Right ventricle myocardium superior (tissue), 1 donor: ENCODE results near the gene DOHH. TPM values are rescaled to one million over a fixed set of nuclear protein-coding genes. Genes with fewer than 3 reads are reported as not detected.
"Not testable (repeated sequence)": the region's sequence is repeated elsewhere in the genome, so short reads cannot be mapped to it uniquely, and the experiment has no call there.

Source experiments
- ATAC-seq: fragments of 200-7000 bp; cut with Tn5 transposase; one replicate; pipeline ENCODE4 v1.9.1; 2020; ENCODE audit warnings: mild to moderate bottlenecking; ENCODE audit not compliant: poor library complexity
- DNase-seq: peaks from one replicate; pipeline ENCODE4 v3.0.0-alpha.2; 2020
- intact Hi-C: fragments of 100-400 bp; cut with DNase I; formaldehyde crosslinking; loops from one replicate; pipeline ENCODE4 v1.11.2; 2022
- total RNA-seq: library from RNA; stranded (reverse); fragmentation: NEBNext Ultra II Directional; extraction: Animal tissue kit (Norgen Biotek cat#: 25700); gene quantifications from one replicate; pipeline ENCODE4 v1.2.1, GENCODE V29; 2021
- donor health status: DM: no; HTN: yes; CAD: no; lungs with severe emphysema.

Gene DOHH
- total RNA-seq, 1 donor from 2014 or later, result 10.5 TPM

DNA sequence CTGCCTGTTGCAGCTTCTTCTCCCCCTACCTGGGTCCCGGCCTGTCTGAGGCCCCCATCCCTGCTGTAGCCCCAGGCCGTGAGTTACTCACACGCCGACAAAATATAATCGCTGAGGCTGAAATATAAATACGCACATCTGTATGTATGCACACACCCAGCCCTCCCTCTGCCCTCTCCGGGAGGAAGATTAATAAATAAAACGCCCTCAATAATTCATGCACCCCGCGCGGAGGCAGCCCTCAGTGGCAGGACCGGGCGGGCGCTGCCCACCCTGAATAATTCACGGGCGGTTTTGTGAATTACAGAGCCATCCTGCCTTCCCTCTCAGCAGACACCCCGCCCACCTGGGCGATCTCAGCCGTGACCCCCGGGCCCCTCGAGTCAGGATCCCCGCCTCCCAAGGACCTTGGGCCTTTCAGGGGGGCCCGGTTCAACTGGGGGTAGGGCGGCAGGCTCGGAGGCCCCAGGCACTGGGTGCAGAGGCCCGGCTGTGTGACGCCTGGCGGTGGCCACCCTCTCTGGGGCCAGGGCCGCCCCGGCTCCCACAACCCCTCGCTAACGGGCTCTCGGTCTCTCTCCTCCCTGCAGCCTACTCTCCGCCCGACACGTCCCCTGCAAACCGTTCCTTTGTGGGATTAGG is 44.4 kb downstream of the DOHH start:
- no peak for DNase-seq
- intact Hi-C loops, result no loop called here

GRCh38 chr19:3455393-3455955 is 45.0 kb downstream of the DOHH start:
- ATAC-seq, result no peak

More for the DNA sequence above, 44.4 kb downstream of the DOHH start:
- ATAC-seq, result no peak

DNA sequence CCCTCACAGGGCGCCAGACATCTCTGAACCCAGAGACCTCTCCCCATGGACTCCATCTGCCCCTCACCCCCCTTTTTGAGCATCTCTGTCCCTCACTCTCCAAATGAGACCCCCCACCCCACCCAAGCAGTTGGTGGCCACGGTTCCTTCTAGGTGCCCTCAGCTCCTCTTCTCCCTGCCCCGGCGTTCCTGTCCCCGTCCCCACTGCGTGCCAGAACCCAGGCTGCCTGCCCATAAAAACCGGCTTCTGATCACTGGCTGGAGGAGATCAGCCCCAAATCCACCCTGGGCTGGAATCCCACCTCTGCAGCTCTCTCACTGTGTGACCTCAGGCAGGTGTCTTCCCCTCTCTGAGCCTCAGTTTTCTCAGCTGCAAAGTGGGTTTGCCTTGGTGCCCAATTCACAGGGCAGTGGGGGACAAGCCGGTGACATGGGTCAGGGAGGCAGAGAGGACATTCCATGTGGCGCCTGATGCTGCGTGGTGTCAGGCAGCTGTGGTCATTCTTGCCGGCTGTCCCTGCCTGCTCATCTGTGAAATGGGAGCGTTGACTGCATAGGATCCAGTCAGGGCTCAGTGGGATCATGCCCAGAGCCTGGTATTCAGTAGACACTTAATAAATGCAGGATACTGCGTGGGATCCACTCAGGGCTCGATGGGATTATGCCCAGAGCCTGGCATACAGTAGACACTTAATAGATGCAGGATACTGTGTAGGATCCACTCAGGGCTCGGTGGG is 45.6 kb downstream of the DOHH start:
- intact Hi-C loops, result no loop called here
- ATAC-seq (no peak), DNase-seq (no peak)

More at GRCh38 chr19:3455393-3455955, 45.0 kb downstream of the DOHH start:
- no peak for DNase-seq
- intact Hi-C loops, result no loop called here

- DNase-seq (no peak), ATAC-seq (no peak)
- intact Hi-C loops, result no loop called here
These were observed 46.6 kb downstream of the DOHH start for GRCh38 chr19:3453840-3454239.

DNA sequence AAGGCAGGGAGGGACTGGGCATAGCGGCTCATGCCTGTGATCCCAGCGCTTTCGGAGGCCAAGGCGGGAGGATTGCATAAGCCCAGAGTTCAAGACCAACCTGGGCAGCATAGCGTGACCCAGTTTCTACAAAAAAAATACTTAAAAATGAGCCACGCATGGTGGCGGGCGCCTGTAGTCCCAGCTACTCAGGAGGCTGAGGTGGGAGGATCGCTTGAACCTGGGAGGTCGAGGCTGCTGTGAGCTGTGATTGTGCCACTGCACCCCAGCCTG is 47.6 kb downstream of the DOHH start:
- ATAC-seq, intact Hi-C loops, DNase-seq: not testable (repeated sequence)

- no peak for DNase-seq
- intact Hi-C loops, result no loop called here
- no peak for ATAC-seq
These were observed 48.1 kb downstream of the DOHH start for GRCh38 chr19:3452171-3452941.

DNA sequence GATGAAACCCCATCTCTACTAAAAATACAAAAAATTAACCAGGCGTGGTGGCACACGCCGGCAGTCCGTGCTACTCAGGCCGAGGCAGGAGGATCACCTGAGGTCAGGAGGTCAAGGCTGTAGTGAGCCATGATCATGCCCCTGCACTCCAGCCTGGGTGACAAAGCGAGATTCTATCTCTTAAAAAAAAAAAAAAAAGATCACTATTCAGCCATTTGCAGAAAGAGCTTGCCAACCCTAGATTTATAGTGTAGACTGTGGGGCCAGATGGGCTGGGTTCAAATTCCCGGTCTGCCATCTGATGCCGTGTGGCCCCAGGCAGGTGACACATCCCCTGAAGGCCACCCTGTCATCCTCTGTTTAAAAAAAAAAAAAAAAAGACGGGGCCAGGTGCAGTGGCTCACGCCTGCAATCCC is 49.0 kb downstream of the DOHH start:
- DNase-seq (no peak), ATAC-seq (no peak)
- intact Hi-C loops, result no loop called here

DNA sequence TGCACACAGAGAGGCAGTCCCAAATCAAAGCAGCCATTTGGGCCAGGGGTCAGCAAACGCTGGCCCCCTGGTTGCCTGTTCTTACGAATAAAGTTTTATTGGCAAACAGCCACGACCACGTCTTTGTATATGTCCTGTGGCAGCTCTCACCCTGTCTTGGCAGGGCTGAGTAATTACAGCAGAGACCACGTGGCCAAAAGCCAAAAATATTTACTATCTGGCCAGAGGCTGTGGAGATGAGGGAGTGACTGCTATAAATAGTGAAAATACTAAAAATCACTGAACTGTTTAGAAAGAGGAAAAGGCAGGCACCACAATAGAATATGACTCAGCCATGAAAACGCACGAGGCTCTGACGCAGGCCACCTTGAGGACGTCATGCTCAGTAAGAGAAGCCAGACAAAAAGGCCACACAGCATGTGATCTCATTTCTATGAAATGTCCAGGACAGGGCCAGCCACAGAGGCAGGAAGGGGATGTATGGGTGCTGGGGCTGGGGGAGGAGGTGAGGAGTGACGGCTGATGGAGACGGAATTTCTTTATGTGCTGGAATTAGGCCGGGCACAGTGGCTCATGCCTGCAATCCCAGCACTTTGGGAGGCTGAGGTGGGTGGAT is 49.6 kb downstream of the DOHH start:
- DNase-seq (peak; percentile 75), ATAC-seq (peak; percentile 69)
- intact Hi-C loops, result no loop called here

DNA sequence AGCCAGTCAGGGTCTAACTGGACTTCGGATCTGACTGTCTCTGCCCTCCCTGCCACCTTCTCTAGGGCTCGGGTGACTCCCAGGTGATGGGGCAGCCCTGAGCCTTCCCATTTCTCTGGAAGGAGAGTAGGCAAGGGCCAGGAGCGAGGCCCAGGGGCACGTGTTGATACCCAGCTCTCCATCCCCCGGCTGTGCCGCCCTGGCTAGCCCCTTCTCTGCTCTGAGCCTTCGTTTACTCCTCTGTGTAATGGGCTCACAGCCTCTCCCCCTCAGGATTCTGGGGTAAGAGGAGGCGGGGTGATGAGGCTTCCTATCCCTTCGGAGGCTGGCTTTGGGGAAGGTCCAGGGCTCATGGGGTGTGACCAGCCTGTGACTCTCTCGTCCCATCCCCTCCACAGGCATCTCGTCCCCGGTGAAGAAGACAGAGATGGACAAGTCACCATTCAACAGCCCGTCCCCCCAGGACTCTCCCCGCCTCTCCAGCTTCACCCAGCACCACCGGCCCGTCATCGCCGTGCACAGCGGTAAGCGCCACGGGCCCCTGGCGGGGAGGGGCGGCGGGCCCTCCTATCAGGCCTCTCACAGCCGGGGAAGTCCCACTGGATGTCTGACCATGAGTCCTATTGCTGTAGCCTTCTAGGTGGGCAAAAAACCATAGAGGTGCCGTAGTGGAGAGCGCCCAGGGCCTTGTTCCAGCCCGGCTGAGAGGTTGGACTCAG is 51.7 kb downstream of the DOHH start:
- DNase-seq, result no peak
- intact Hi-C loops, result no loop called here
- no peak for ATAC-seq

DNA sequence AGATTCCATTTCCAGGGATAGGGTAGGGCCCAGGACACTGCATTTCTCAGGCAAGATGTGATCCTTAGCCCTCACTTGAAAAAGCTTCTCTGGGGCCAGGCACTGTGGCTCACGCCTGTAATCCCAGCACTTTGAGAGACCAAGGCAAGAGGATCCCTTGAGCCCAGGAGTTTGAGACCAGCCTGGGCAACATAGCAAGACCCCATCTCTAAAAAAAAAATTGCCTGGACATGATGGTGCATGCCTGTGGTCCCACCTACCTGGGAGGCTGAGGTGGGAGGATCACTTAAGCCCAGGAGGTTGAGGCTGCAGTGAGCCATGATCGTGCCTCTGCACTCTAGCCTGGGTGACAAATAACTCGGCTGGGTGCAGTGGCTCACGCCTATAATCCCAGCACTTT is 53.8 kb downstream of the DOHH start:
- intact Hi-C loops, ATAC-seq, DNase-seq: not testable (repeated sequence)

GRCh38 chr19:3444695-3445234 is 55.7 kb downstream of the DOHH start:
- ATAC-seq (no peak), DNase-seq (no peak)
- intact Hi-C loops, result no loop called here

GRCh38 chr19:3443840-3444694 is 56.4 kb downstream of the DOHH start:
- DNase-seq, result peak; percentile 82
- ATAC-seq, result peak; percentile 74
- intact Hi-C loops, result no loop called here

- ATAC-seq (no peak), DNase-seq (no peak)
- intact Hi-C loops, result no loop called here
These were observed 57.9 kb downstream of the DOHH start for GRCh38 chr19:3442487-3443071.

- ATAC-seq (no peak), DNase-seq (no peak)
- intact Hi-C loops, result no loop called here
These were observed 58.5 kb downstream of the DOHH start for GRCh38 chr19:3441986-3442329.

DNA sequence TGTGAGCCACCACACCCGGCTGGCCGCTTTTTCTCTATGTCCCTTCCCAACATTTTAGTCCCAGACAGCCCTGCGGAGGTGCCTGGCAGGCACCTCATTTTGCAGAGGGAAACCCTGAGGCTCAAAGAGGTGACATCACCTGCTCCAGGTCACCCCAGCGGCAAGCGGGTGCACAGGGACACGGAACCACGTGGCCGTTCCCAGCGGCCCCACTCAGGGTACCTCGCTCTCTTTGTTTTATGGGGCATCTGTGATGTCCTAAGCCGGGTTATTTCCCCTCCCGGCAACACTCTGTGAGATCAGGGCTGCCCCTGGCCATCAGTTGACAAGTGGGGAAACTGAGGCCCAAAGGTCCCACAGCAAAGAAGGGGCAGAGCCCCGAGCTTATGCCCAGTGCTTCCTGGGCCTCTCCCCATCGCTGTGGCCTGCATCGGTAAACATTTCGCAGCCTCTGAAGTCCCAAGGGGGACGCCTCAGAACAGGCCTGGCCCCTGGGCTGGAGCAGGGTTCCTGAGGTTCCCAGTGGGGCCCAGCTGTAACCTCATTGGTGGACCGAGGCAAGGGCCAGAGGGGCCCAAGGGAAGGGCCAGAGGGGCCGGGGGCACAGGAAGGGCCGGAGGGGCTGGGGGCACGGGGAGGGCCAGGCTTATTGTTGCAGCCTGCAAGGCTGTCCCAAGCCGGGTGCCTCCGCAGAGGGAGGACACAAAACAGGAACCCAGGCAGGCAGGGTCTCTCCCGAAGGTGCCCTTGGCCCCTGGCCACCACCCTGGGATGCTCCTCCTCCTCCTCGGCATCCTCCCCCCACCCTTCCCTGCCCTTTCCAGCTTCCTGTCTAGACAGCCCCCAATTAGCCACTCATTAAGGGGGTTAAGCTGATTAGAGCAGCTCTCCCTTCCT is 59.1 kb downstream of the DOHH start:
- DNase-seq, result no peak
- intact Hi-C loops, result no loop called here
- ATAC-seq, result no peak
